WTC11 (cell line): ENCODE results near the gene SGSH. TPM values are rescaled to one million over a fixed set of nuclear protein-coding genes. Genes with fewer than 3 reads are reported as not detected.

Experiments used
- ATAC-seq: fragments of 200-7000 bp; cut with Tn5 transposase; 2 replicates; pipeline ENCODE4 v1.10.0; 2021; ENCODE audit warnings: mild to moderate bottlenecking, moderate library complexity
- CTCF ChIA-PET: fragments of 300-600 bp; sonication (Branson Sonifier 250); formaldehyde crosslinking; loops from one replicate; lab custom pipeline; 2021; ENCODE audit warnings: antibody characterized with exemption; lab: Charles Lee
- POLR2A ChIA-PET: fragments of 350-600 bp; sonication (Branson Sonifier 250); formaldehyde crosslinking; loops from one replicate; lab custom pipeline; 2021; ENCODE audit warnings: antibody characterized with exemption; lab: Charles Lee
- DNase-seq: peaks from one replicate; pipeline ENCODE4 v3.0.0; 2021; ENCODE audit warnings: low spot score
- H3K27ac Mint-ChIP-seq: 2 replicates; pipeline ENCODE4 v1.8.0; 2021; ENCODE audit warnings: mixed read lengths
- H3K27me3 Mint-ChIP-seq: 2 replicates; pipeline ENCODE4 v1.8.0; 2021; ENCODE audit warnings: low read depth, mild to moderate bottlenecking, moderate library complexity, mixed read lengths
- H3K36me3 Mint-ChIP-seq: 2 replicates; pipeline ENCODE4 v1.8.0; 2021; ENCODE audit warnings: mixed read lengths
- H3K4me1 Mint-ChIP-seq: 2 replicates; pipeline ENCODE4 v1.8.0; 2022; ENCODE audit warnings: mixed read lengths
- H3K4me3 Mint-ChIP-seq: 2 replicates; pipeline ENCODE4 v1.8.0; 2021; ENCODE audit warnings: mild to moderate bottlenecking, moderate library complexity, mixed read lengths
- H3K9me3 Mint-ChIP-seq: 2 replicates; pipeline ENCODE4 v1.8.0; 2021; ENCODE audit warnings: mixed read lengths
- CBFB ChIP-seq: sonication (generic); formaldehyde crosslinking; IDR thresholded peaks from 2 replicates; pipeline ENCODE4 v1.8.1; 2022; ENCODE audit warnings: mild to moderate bottlenecking, low read depth, missing genetic modification reagents
- CDX4 ChIP-seq: fragments of 250-450 bp; sonication (Bioruptor Pico); IDR thresholded peaks from 2 replicates; pipeline ENCODE4 v1.9.0; 2021; ENCODE audit warnings: moderate library complexity, mild to moderate bottlenecking, inconsistent platforms, borderline replicate concordance
- ERG ChIP-seq: fragments of 250-450 bp; sonication (Bioruptor Pico); IDR thresholded peaks from 2 replicates; pipeline ENCODE4 v1.8.0; 2021; ENCODE audit warnings: mild to moderate bottlenecking
- ETV6 ChIP-seq: sonication (generic); formaldehyde crosslinking; IDR thresholded peaks from 2 replicates; pipeline ENCODE4 v1.8.1; 2022; ENCODE audit warnings: mild to moderate bottlenecking, missing genetic modification reagents
- FOXJ3 ChIP-seq: sonication (generic); formaldehyde crosslinking; IDR thresholded peaks from 2 replicates; pipeline ENCODE4 v1.9.0; 2021; ENCODE audit warnings: missing genetic modification reagents, mild to moderate bottlenecking, borderline replicate concordance
- FOXK1 ChIP-seq: sonication (generic); formaldehyde crosslinking; IDR thresholded peaks from 2 replicates; pipeline ENCODE4 v1.8.0; 2022; ENCODE audit warnings: mild to moderate bottlenecking, moderate library complexity, missing genetic modification reagents
- FOXP4 ChIP-seq: sonication (generic); formaldehyde crosslinking; IDR thresholded peaks from 2 replicates; pipeline ENCODE4 v1.8.0; 2022; ENCODE audit warnings: mild to moderate bottlenecking, missing genetic modification reagents
- HMGA2 ChIP-seq: fragments of 250-450 bp; sonication (Bioruptor Pico); IDR thresholded peaks from 2 replicates; pipeline ENCODE4 v1.4.0; 2021; ENCODE audit warnings: mild to moderate bottlenecking, moderate library complexity
- MAX ChIP-seq: sonication (generic); formaldehyde crosslinking; IDR thresholded peaks from 2 replicates; pipeline ENCODE4 v1.8.0; 2022; ENCODE audit warnings: mild to moderate bottlenecking, missing genetic modification reagents
- NFE2L1 ChIP-seq: sonication (generic); formaldehyde crosslinking; IDR thresholded peaks from 2 replicates; pipeline ENCODE4 v1.8.1; 2023; ENCODE audit warnings: missing genetic modification reagents
- NFYB ChIP-seq: sonication (generic); formaldehyde crosslinking; conservative IDR thresholded peaks from 2 replicates; pipeline ENCODE4 v1.8.0; 2022; ENCODE audit warnings: low read depth, missing genetic modification reagents
- PRRX2 ChIP-seq: fragments of 250-450 bp; sonication (Bioruptor Pico); IDR thresholded peaks from 2 replicates; pipeline ENCODE4 v1.8.0; 2021; ENCODE audit warnings: mild to moderate bottlenecking
- RORB ChIP-seq: fragments of 250-450 bp; sonication (Bioruptor Pico); IDR thresholded peaks from 2 replicates; pipeline ENCODE4 v1.9.0; 2021; ENCODE audit warnings: mild to moderate bottlenecking
- SMAD4 ChIP-seq: sonication (generic); formaldehyde crosslinking; IDR thresholded peaks from 2 replicates; pipeline ENCODE4 v1.8.0; 2022; ENCODE audit warnings: mild to moderate bottlenecking, missing genetic modification reagents
- SP1 ChIP-seq: sonication (generic); formaldehyde crosslinking; conservative IDR thresholded peaks from 2 replicates; pipeline ENCODE4 v1.8.1; 2022; ENCODE audit warnings: missing genetic modification reagents
- ZNF263 ChIP-seq: sonication (generic); formaldehyde crosslinking; IDR thresholded peaks from 2 replicates; pipeline ENCODE4 v1.8.1; 2022; ENCODE audit warnings: low read depth, mild to moderate bottlenecking, moderate library complexity, missing genetic modification reagents
- ZNF416 ChIP-seq: fragments of 250-450 bp; sonication (Bioruptor Pico); IDR thresholded peaks from 2 replicates; pipeline ENCODE4 v1.9.0; 2021; ENCODE audit warnings: mild to moderate bottlenecking, inconsistent platforms
- ZSCAN18 ChIP-seq: fragments of 250-450 bp; sonication (Bioruptor Pico); IDR thresholded peaks from 2 replicates; pipeline ENCODE4 v2.1.2; 2022; ENCODE audit warnings: mild to moderate bottlenecking, moderate library complexity
- total RNA-seq: library from RNA; stranded (reverse); gene quantifications from 3 replicates; pipeline ENCODE4 v1.2.3, GENCODE V29; 2021
- TF ChIP-seq, protein P1 (sequence below): sonication (generic); formaldehyde crosslinking; IDR thresholded peaks from 2 replicates; pipeline ENCODE4 v1.8.1; 2022; ENCODE audit warnings: mild to moderate bottlenecking, missing genetic modification reagents, moderate library complexity, borderline replicate concordance
- TF ChIP-seq, protein P2 (sequence below): sonication (generic); formaldehyde crosslinking; IDR thresholded peaks from 2 replicates; pipeline ENCODE4 v1.8.0; 2023; ENCODE audit warnings: mild to moderate bottlenecking, missing genetic modification reagents

SGSH gene
- total RNA-seq, 1 experiment from 2014 or later: 27.7 TPM

DNA sequence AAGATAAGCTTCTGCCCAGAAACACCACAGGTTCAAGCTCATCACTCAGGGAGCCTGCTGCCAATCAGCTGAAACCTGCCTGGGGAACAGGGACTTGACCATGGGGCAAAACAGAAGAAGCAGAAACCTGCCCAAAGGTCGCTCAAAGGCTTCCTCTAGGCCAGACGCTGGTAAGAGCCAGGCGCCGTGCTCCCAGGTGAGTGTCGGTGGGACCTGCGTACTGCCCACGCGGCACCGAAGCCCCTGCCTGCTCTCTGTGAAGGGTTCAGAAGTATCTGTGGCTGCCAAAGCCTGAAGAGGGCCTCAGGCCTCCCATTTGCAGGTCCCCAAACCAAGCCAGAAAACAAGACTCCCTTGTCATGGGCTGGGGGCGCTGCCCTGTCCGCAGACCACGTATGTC, 10.4 kb downstream of the SGSH start:
- POLR2A ChIA-PET: no interaction called here
- H3K27me3 Mint-ChIP-seq: no peaks in the 10 kb centered on the region
- CTCF ChIA-PET: no interaction called here
- no peak overlapping the region for H3K27ac Mint-ChIP-seq
- peaks cover 8% of the 10 kb centered on the region for H3K36me3 Mint-ChIP-seq
- no peak for DNase-seq
- no peak for TF ChIP-seq ZNF416 (CRISPR knock-in tag)
- no peak for ATAC-seq
- H3K4me3 Mint-ChIP-seq: no peak overlapping the region
- H3K4me1 Mint-ChIP-seq: no peaks in the 10 kb centered on the region
- no peaks in the 10 kb centered on the region for H3K9me3 Mint-ChIP-seq

- ATAC-seq (no peak), DNase-seq (no peak)
- H3K27ac Mint-ChIP-seq: no peak overlapping the region
- peaks cover 8% of the 10 kb centered on the region for H3K36me3 Mint-ChIP-seq
- no peaks in the 10 kb centered on the region for H3K4me1 Mint-ChIP-seq
- ChIA-PET POLR2A (interaction anchor here (0.6 kb wide), 1 partner anchor 210 kb away, joined by 6 read pairs; no protein-coding TSS in a partner anchor), CTCF (interaction anchor here (0.5 to 4.3 kb wide), 2 partner anchors 12 to 195 kb away, joined by 4 to 18 read pairs; no protein-coding TSS in a partner anchor)
- H3K9me3 Mint-ChIP-seq: no peaks in the 10 kb centered on the region
- no peaks in the 10 kb centered on the region for H3K27me3 Mint-ChIP-seq
- H3K4me3 Mint-ChIP-seq: no peak overlapping the region
- no peak for TF ChIP-seq SMAD4 (CRISPR knock-in tag)
- TF ChIP-seq SP1 (CRISPR knock-in tag): no peak
- no peak for TF ChIP-seq FOXJ3 (CRISPR knock-in tag)
- TF ChIP-seq HMGA2 (CRISPR knock-in tag): no peak
- TF ChIP-seq ETV6 (CRISPR knock-in tag): no peak
- TF ChIP-seq CBFB (CRISPR knock-in tag): no peak
- TF ChIP-seq, protein P1, sequence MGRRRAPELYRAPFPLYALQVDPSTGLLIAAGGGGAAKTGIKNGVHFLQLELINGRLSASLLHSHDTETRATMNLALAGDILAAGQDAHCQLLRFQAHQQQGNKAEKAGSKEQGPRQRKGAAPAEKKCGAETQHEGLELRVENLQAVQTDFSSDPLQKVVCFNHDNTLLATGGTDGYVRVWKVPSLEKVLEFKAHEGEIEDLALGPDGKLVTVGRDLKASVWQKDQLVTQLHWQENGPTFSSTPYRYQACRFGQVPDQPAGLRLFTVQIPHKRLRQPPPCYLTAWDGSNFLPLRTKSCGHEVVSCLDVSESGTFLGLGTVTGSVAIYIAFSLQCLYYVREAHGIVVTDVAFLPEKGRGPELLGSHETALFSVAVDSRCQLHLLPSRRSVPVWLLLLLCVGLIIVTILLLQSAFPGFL (CRISPR knock-in tag): no peak
- no peak for TF ChIP-seq NFE2L1
- no peak for TF ChIP-seq PRRX2
- TF ChIP-seq, protein P2, sequence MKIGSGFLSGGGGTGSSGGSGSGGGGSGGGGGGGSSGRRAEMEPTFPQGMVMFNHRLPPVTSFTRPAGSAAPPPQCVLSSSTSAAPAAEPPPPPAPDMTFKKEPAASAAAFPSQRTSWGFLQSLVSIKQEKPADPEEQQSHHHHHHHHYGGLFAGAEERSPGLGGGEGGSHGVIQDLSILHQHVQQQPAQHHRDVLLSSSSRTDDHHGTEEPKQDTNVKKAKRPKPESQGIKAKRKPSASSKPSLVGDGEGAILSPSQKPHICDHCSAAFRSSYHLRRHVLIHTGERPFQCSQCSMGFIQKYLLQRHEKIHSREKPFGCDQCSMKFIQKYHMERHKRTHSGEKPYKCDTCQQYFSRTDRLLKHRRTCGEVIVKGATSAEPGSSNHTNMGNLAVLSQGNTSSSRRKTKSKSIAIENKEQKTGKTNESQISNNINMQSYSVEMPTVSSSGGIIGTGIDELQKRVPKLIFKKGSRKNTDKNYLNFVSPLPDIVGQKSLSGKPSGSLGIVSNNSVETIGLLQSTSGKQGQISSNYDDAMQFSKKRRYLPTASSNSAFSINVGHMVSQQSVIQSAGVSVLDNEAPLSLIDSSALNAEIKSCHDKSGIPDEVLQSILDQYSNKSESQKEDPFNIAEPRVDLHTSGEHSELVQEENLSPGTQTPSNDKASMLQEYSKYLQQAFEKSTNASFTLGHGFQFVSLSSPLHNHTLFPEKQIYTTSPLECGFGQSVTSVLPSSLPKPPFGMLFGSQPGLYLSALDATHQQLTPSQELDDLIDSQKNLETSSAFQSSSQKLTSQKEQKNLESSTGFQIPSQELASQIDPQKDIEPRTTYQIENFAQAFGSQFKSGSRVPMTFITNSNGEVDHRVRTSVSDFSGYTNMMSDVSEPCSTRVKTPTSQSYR (CRISPR knock-in tag): no peak
- no peak for TF ChIP-seq RORB (CRISPR knock-in tag)
- no peak for TF ChIP-seq ZSCAN18
- TF ChIP-seq CDX4 (CRISPR knock-in tag): no peak
- no peak for TF ChIP-seq FOXK1 (CRISPR knock-in tag)
- TF ChIP-seq FOXP4 (CRISPR knock-in tag): no peak
- TF ChIP-seq ERG (CRISPR knock-in tag): no peak
- TF ChIP-seq ZNF263: no peak
- no peak for TF ChIP-seq MAX (CRISPR knock-in tag)
- TF ChIP-seq NFYB: no peak
Observed at GRCh38 chr17:80208050-80208449, 12.1 kb downstream of the SGSH start.
